OCI-LY3 (cell line): ENCODE measurements around the gene KCNJ4.

Source experiments
- H2AFZ ChIP-seq: fragments of 200-600, 300-600 bp; shearing (Covaris generic); 2 replicates; pipeline ENCODE4 v1.6.0; 2014; ENCODE audit warnings: antibody characterized with exemption, low read depth, low read length
- H3K27ac ChIP-seq: fragments of 200-600, 300-600 bp; sonication (generic); 2 replicates; pipeline ENCODE4 v1.5.1; 2014; ENCODE audit warnings: mild to moderate bottlenecking, low read length, moderate library complexity, mixed read lengths
- H3K27me3 ChIP-seq: fragments of 200-600, 300-600 bp; sonication (generic); 2 replicates; pipeline ENCODE4 v1.6.1; 2014; ENCODE audit warnings: low read depth, low read length, mixed read lengths
- H3K36me3 ChIP-seq: fragments of 200-600, 300-600 bp; sonication (generic); replicated peaks from 2 replicates; pipeline ENCODE3; 2014; ENCODE audit warnings: low read depth, low read length, mixed read lengths
- H3K4me1 ChIP-seq: fragments of 300-600, 200-600 bp; sonication (generic); 2 replicates; pipeline ENCODE4 v1.6.1; 2014; ENCODE audit warnings: low read length, mixed read lengths
- H3K4me2 ChIP-seq: fragments of 200-600, 300-600 bp; sonication (generic); 2 replicates; pipeline ENCODE4 v1.6.1; 2014; ENCODE audit warnings: low read length, mixed read lengths
- H3K4me3 ChIP-seq: fragments of 300-600, 200-600 bp; sonication (generic); 2 replicates; pipeline ENCODE4 v1.5.1; 2014; ENCODE audit warnings: antibody characterized with exemption, mild to moderate bottlenecking, low read length, moderate library complexity
- H3K79me2 ChIP-seq: fragments of 300-600, 200-600 bp; shearing (Covaris generic); 2 replicates; pipeline ENCODE4 v1.6.1; 2014; ENCODE audit warnings: mild to moderate bottlenecking, low read length, mixed read lengths
- H3K9ac ChIP-seq: fragments of 300-600, 200-600 bp; shearing (Covaris generic); 2 replicates; pipeline ENCODE4 v1.6.0; 2014; ENCODE audit warnings: mild to moderate bottlenecking, low read length, moderate library complexity
- H3K9me3 ChIP-seq: fragments of 200-600, 300-600 bp; shearing (Covaris generic); 2 replicates; pipeline ENCODE4 v1.6.1; 2014; ENCODE audit warnings: low read length, mixed read lengths; ENCODE audit not compliant: insufficient read depth
- H4K20me1 ChIP-seq: fragments of 200-600, 300-600 bp; sonication (generic); 2 replicates; pipeline ENCODE4 v1.6.1; 2016; ENCODE audit warnings: low read length, mixed read lengths; ENCODE audit not compliant: insufficient read depth
- EZH2phosphoT487 ChIP-seq: fragments of 200-600 bp; shearing (Covaris generic); IDR thresholded peaks from 2 replicates; pipeline ENCODE4 v1.6.1; 2018; ENCODE audit warnings: antibody characterized with exemption, mixed run types, low read depth
- TF ChIP-seq, protein P1 (sequence below): fragments of 200-600, 300-600 bp; sonication (generic); IDR thresholded peaks from 2 replicates; pipeline ENCODE4 v1.5.1; 2014; ENCODE audit warnings: antibody characterized with exemption, low read length, low read depth

Gene KCNJ4

DNA sequence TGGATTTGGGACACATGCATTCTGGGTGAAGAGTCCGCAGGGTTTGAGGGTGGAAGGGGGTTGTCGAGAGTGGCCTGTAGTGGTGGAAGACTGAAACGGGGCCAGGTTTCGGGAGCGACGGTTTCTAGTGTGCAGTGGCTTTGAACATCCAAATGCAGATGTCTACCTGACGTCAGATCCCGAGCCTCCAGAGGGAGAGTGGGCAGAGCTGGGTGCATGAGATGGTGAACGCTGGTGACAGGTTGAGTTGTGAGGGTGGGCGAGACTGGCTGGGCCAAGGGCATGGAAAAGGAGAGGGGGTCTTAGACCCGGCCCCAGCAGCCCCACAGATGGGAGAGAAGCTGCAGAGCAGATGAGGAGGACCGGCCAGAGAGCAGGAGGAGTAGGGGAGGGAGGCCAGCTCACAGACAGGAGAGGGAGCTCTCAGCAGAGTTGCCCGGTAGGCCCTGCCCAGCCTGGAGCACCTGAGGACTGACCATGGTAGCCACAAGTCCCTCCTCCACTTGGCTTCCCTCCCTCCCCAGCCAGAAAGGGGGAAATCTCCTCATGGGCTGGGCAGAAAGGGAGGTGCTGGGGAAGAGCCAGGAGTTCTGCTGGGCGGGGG, 14.2 kb downstream of the KCNJ4 start:
- no peak overlapping the region for H3K9ac ChIP-seq
- H4K20me1 ChIP-seq = no peaks in the 10 kb centered on the region
- H3K4me1 ChIP-seq = no peaks in the 10 kb centered on the region; the same call in 1 of the 2 replicates
- H3K79me2 ChIP-seq = no peaks in the 10 kb centered on the region
- no peaks in the 10 kb centered on the region for H3K36me3 ChIP-seq
- no peak overlapping the region for H3K4me2 ChIP-seq
- peaks cover 36% of the 10 kb centered on the region for H3K27me3 ChIP-seq
- no peaks in the 10 kb centered on the region for H3K9me3 ChIP-seq
- no peak overlapping the region for H3K27ac ChIP-seq
- H3K4me3 ChIP-seq = no peak overlapping the region
- H2AFZ ChIP-seq = no peak overlapping the region
- TF ChIP-seq EZH2phosphoT487 = no peak
- TF ChIP-seq, protein P1, sequence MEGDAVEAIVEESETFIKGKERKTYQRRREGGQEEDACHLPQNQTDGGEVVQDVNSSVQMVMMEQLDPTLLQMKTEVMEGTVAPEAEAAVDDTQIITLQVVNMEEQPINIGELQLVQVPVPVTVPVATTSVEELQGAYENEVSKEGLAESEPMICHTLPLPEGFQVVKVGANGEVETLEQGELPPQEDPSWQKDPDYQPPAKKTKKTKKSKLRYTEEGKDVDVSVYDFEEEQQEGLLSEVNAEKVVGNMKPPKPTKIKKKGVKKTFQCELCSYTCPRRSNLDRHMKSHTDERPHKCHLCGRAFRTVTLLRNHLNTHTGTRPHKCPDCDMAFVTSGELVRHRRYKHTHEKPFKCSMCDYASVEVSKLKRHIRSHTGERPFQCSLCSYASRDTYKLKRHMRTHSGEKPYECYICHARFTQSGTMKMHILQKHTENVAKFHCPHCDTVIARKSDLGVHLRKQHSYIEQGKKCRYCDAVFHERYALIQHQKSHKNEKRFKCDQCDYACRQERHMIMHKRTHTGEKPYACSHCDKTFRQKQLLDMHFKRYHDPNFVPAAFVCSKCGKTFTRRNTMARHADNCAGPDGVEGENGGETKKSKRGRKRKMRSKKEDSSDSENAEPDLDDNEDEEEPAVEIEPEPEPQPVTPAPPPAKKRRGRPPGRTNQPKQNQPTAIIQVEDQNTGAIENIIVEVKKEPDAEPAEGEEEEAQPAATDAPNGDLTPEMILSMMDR = no peak

DNA sequence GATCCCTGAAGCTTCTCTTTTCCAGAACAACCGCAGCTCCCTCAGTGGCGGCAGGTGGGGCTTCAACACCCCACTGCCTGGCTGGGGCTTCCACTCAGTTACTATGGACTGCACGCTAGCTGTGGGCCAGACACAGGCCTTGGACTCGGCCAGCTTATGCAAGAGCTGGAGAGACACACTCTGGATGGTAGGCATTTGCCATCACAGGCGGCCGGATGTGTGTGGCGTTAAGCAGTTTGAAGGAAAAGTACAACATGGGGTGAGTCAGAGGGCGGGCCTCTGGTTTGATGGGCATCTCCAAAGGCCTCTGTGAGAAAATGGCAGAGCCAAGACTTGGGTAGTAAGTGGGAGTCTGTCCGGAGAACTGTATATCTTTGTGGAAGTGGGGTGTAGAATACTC, 17.6 kb downstream of the KCNJ4 start:
- Histone ChIP-seq H3K9ac (no peak overlapping the region), H3K36me3 (no peaks in the 10 kb centered on the region), H3K9me3 (no peaks in the 10 kb centered on the region), H2AFZ (no peak overlapping the region), H3K79me2 (no peaks in the 10 kb centered on the region), H3K4me3 (no peak overlapping the region), H3K27ac (no peak overlapping the region), H3K4me2 (no peak overlapping the region), H3K4me1 (no peaks in the 10 kb centered on the region), H4K20me1 (no peaks in the 10 kb centered on the region), H3K27me3 (peaks cover 26% of the 10 kb centered on the region)
- TF ChIP-seq, protein P1 = no peak

DNA sequence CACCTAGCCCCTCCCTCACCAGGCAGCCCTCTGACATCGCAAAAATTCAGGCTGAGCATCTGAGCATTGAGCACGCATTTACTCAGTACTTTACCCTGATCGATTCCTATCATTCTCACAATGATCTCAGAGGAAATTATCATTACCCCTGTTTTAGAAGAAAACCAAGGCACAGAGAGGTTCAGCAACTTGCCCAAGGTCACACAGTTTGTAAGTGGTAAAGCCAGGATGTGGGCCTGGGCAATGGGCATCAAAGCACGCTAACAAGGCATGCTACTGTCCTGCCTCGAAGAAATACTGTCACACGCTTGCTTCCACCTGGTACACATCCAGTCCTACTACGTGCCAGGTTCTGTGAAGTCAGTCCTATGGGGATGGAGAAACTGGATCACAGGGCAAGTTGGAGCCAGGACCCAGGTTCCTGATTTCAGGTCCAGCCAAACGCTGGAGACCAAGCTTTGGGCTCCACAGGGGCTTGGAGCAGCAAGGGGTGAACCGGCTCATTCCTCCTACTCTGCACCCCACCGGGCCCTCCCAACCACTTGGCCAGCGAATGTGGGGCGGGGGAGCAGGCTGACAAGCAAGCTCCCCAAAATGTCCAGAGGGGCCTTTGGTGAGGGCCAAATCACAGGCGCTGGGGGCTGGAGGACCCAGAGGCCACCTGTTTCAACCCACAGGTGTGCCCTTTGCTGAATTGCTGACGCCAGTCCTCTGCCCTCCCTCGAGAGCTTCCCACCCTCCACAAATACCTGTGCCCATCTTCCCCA, 18.2 kb downstream of the KCNJ4 start:
- Histone ChIP-seq H3K4me1 (no peaks in the 10 kb centered on the region), H3K36me3 (no peaks in the 10 kb centered on the region), H3K4me2 (no peak overlapping the region), H3K27me3 (peaks cover 21% of the 10 kb centered on the region), H3K9ac (no peak overlapping the region), H4K20me1 (no peaks in the 10 kb centered on the region), H2AFZ (no peak overlapping the region), H3K9me3 (no peaks in the 10 kb centered on the region), H3K27ac (no peak overlapping the region), H3K4me3 (no peak overlapping the region), H3K79me2 (no peaks in the 10 kb centered on the region)
- TF ChIP-seq, protein P1 = no peak
- no peak for TF ChIP-seq EZH2phosphoT487

DNA sequence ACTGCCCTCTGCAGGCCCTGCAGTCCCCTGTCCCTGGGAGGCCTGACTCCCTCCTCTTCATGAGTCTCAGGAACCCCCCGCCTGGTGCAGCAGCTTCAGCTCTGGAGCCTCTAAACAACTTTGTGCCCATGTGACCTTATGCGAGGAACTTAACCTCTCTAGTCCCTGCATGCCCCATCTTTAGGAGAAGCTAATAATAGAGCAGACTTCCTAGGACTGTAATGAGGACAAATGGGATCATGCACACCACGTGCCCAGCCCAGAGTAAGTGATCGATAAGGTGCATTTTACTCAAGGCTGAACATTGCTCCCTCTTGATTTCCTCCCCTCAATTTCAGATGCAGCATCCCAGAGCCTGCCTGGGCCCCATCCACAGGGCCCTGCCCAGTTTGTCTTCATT, 19.0 kb downstream of the KCNJ4 start:
- no peak overlapping the region for H3K27ac ChIP-seq
- no peaks in the 10 kb centered on the region for H4K20me1 ChIP-seq
- H3K9ac ChIP-seq = no peak overlapping the region
- no peaks in the 10 kb centered on the region for H3K4me1 ChIP-seq
- H3K36me3 ChIP-seq = no peaks in the 10 kb centered on the region
- peaks cover 12% of the 10 kb centered on the region for H3K27me3 ChIP-seq
- no peak overlapping the region for H3K4me3 ChIP-seq
- no peak overlapping the region for H3K4me2 ChIP-seq
- TF ChIP-seq, protein P1 = no peak
- no peak for TF ChIP-seq EZH2phosphoT487
- H3K79me2 ChIP-seq = no peaks in the 10 kb centered on the region
- H3K9me3 ChIP-seq = no peaks in the 10 kb centered on the region
- no peak overlapping the region for H2AFZ ChIP-seq
